MCF 10A (cell line): ENCODE results near the gene CYLD. TPM values are rescaled to one million over a fixed set of nuclear protein-coding genes. Genes with fewer than 3 reads are reported as not detected.

Source experiments
- BruUV-seq: library from RNA; stranded (reverse); fragments of 400-500 nt; replicated peaks from 2 replicates; lab custom pipeline; 2021; lab: Mats Ljungman, UMichigan
- CTCF ChIA-PET: fragments of 300-600 bp; sonication (Branson Sonifier 250); formaldehyde crosslinking; extraction: SDS; loops from one replicate; lab custom pipeline; 2021; ENCODE audit warnings: antibody characterized with exemption, inconsistent platforms; lab: Yijun Ruan, JAX
- POLR2A ChIA-PET: fragments of 300-600, 350-650 bp; sonication (Branson Sonifier 250); formaldehyde crosslinking; extraction: SDS; loops from one replicate; lab custom pipeline; 2020; ENCODE audit warnings: antibody characterized with exemption, inconsistent platforms; lab: Yijun Ruan, JAX
- DNase-seq: peaks from one replicate; pipeline ENCODE4 v3.0.0-alpha.2; 2018; ENCODE audit not compliant: unreplicated experiment
- H3K27ac Mint-ChIP-seq: one replicate; pipeline ENCODE4 v1.8.0; 2022; ENCODE audit warnings: mild to moderate bottlenecking, low read depth, mixed read lengths; ENCODE audit not compliant: unreplicated experiment
- H3K27me3 Mint-ChIP-seq: one replicate; pipeline ENCODE4 v1.8.0; 2022; ENCODE audit warnings: mixed read lengths; ENCODE audit not compliant: insufficient read depth, unreplicated experiment
- H3K36me3 Mint-ChIP-seq: one replicate; pipeline ENCODE4 v1.8.0; 2022; ENCODE audit warnings: mild to moderate bottlenecking, moderate library complexity, mixed read lengths; ENCODE audit not compliant: insufficient read depth, unreplicated experiment
- H3K4me1 Mint-ChIP-seq: one replicate; pipeline ENCODE4 v1.8.0; 2022; ENCODE audit warnings: mixed read lengths; ENCODE audit not compliant: insufficient read depth, unreplicated experiment
- H3K4me3 Mint-ChIP-seq: one replicate; pipeline ENCODE4 v1.8.0; 2022; ENCODE audit warnings: mild to moderate bottlenecking, moderate library complexity, mixed read lengths; ENCODE audit not compliant: unreplicated experiment
- H3K9me3 Mint-ChIP-seq: one replicate; pipeline ENCODE4 v1.8.0; 2022; ENCODE audit warnings: mixed read lengths; ENCODE audit not compliant: unreplicated experiment
- intact Hi-C: fragments of 100-400 bp; cut with micrococcal nuclease; formaldehyde crosslinking; loops from 2 replicates; pipeline ENCODE4 v1.14.1; 2022
- total RNA-seq: library from RNA; stranded (reverse); gene quantifications from 2 replicates; pipeline ENCODE4 v1.2.3, GENCODE V29; 2022
- TF ChIP-seq, protein P1 (sequence below): fragments of 200-600 bp; IDR thresholded peaks from one replicate; pipeline ENCODE4 v1.8.0; 2022; ENCODE audit warnings: antibody characterized with exemption, mild to moderate bottlenecking; ENCODE audit not compliant: unreplicated experiment

CYLD gene
- total RNA-seq, 1 experiment from 2014 or later = 53.7 TPM

- Mint-ChIP-seq H3K27me3 (no peaks in the 10 kb centered on the region), H3K4me1 (peaks cover 5% of the 10 kb centered on the region), H3K36me3 (peaks cover 5% of the 10 kb centered on the region), H3K4me3 (no peak overlapping the region), H3K9me3 (peaks cover 16% of the 10 kb centered on the region), H3K27ac (no peak overlapping the region)
- DNase-seq = no peak
- BruUV-seq = no TSS peak
- ChIA-PET POLR2A (no interaction called here), CTCF (no interaction called here)
- intact Hi-C loops = no loop called here
- TF ChIP-seq, protein P1, sequence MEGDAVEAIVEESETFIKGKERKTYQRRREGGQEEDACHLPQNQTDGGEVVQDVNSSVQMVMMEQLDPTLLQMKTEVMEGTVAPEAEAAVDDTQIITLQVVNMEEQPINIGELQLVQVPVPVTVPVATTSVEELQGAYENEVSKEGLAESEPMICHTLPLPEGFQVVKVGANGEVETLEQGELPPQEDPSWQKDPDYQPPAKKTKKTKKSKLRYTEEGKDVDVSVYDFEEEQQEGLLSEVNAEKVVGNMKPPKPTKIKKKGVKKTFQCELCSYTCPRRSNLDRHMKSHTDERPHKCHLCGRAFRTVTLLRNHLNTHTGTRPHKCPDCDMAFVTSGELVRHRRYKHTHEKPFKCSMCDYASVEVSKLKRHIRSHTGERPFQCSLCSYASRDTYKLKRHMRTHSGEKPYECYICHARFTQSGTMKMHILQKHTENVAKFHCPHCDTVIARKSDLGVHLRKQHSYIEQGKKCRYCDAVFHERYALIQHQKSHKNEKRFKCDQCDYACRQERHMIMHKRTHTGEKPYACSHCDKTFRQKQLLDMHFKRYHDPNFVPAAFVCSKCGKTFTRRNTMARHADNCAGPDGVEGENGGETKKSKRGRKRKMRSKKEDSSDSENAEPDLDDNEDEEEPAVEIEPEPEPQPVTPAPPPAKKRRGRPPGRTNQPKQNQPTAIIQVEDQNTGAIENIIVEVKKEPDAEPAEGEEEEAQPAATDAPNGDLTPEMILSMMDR = no peak
These were observed 35.6 kb upstream of the CYLD start for GRCh38 chr16:50706250-50706649.

GRCh38 chr16:50708373-50709060, 33.4 kb upstream of the CYLD start:
- ChIA-PET CTCF (interaction anchor here (0.5 kb wide), 1 partner anchor 339 kb away, joined by 3 read pairs; no protein-coding TSS in a partner anchor), POLR2A (interaction anchor here (0.7 kb wide), 1 partner anchor 786 kb away, joined by 3 read pairs; no protein-coding TSS in a partner anchor)
- H3K36me3 Mint-ChIP-seq = peaks cover 5% of the 10 kb centered on the region
- no peak for DNase-seq
- intact Hi-C loops = no loop called here
- no peaks in the 10 kb centered on the region for H3K27me3 Mint-ChIP-seq
- H3K4me3 Mint-ChIP-seq = no peak overlapping the region
- no peaks in the 10 kb centered on the region for H3K4me1 Mint-ChIP-seq
- peaks cover 16% of the 10 kb centered on the region for H3K9me3 Mint-ChIP-seq
- H3K27ac Mint-ChIP-seq = no peak overlapping the region
- no TSS peak for BruUV-seq
- TF ChIP-seq, protein P1 = no peak

GRCh38 chr16:50709061-50709684, 32.7 kb upstream of the CYLD start:
- ChIA-PET POLR2A (interaction anchor here (0.7 kb wide), 1 partner anchor 787 kb away, joined by 3 read pairs; no protein-coding TSS in a partner anchor), CTCF (interaction anchor here (0.5 kb wide), 2 partner anchors 10 to 340 kb away, joined by 3 to 4 read pairs; no protein-coding TSS in a partner anchor)
- no TSS peak for BruUV-seq
- intact Hi-C loops = no loop called here
- TF ChIP-seq, protein P1 = no peak
- Mint-ChIP-seq H3K27ac (no peak overlapping the region), H3K9me3 (peaks cover 16% of the 10 kb centered on the region), H3K36me3 (no peaks in the 10 kb centered on the region), H3K4me3 (no peak overlapping the region), H3K27me3 (no peaks in the 10 kb centered on the region), H3K4me1 (no peaks in the 10 kb centered on the region)
- no peak for DNase-seq

- CTCF ChIA-PET = interaction anchor here (0.5 kb wide), 1 partner anchor 9 kb away, joined by 4 read pairs; no protein-coding TSS in a partner anchor
- intact Hi-C loops = no loop called here
- peaks cover 11% of the 10 kb centered on the region for H3K9me3 Mint-ChIP-seq
- no peaks in the 10 kb centered on the region for H3K27me3 Mint-ChIP-seq
- TF ChIP-seq, protein P1 = no peak
- no peak for DNase-seq
- no peaks in the 10 kb centered on the region for H3K36me3 Mint-ChIP-seq
- BruUV-seq = no TSS peak
- POLR2A ChIA-PET = no interaction called here
- no peak overlapping the region for H3K27ac Mint-ChIP-seq
- H3K4me3 Mint-ChIP-seq = no peak overlapping the region
- no peaks in the 10 kb centered on the region for H3K4me1 Mint-ChIP-seq
These were observed 31.9 kb upstream of the CYLD start for GRCh38 chr16:50709980-50710379.
